ENCODE measurements around the gene HELT.

Gene HELT

GRCh38 chr4:185003596-185004351 lies 14.5 kb upstream of the HELT start:
- DNase-seq (ENCODE audit: low read depth) = no peak
- no peak overlapping the region for H3K4me3 ChIP-seq (ENCODE audit: control insufficient read depth, low read depth, low read length)
- no peak for TF ChIP-seq CTCF (IDR thresholded peaks at IDR 0.05; ENCODE audit: control insufficient read depth, insufficient read depth, low read depth, low read length, missing control alignments)

GRCh38 chr4:185004562-185005218 lies 13.6 kb upstream of the HELT start:
- TF ChIP-seq CTCF (IDR thresholded peaks at IDR 0.05; ENCODE audit: control insufficient read depth, insufficient read depth, low read depth, low read length, missing control alignments) = no peak
- no peak for DNase-seq (ENCODE audit: low read depth)
- H3K4me3 ChIP-seq (ENCODE audit: control insufficient read depth, low read depth, low read length) = no peak overlapping the region

- H3K4me3 ChIP-seq (ENCODE audit: control insufficient read depth, low read depth, low read length) = no peak overlapping the region
- peak; percentile 97 for TF ChIP-seq CTCF (IDR thresholded peaks at IDR 0.05; ENCODE audit: control insufficient read depth, insufficient read depth, low read depth, low read length, missing control alignments)
- peak; percentile 4 for DNase-seq (ENCODE audit: low read depth)
Observed at GRCh38 chr4:185005219-185005819, 13.0 kb upstream of the HELT start.

- TF ChIP-seq CTCF (IDR thresholded peaks at IDR 0.05; ENCODE audit: control insufficient read depth, insufficient read depth, low read depth, low read length, missing control alignments) = peak; percentile 32
- no peak for DNase-seq (ENCODE audit: low read depth)
- no peak overlapping the region for H3K4me3 ChIP-seq (ENCODE audit: control insufficient read depth, low read depth, low read length)
Observed at GRCh38 chr4:185011408-185011807, 6.9 kb upstream of the HELT start.

- no peak overlapping the region for H3K4me3 ChIP-seq (ENCODE audit: control insufficient read depth, low read depth, low read length)
- no peak for DNase-seq (ENCODE audit: low read depth)
- TF ChIP-seq CTCF (IDR thresholded peaks at IDR 0.05; ENCODE audit: control insufficient read depth, insufficient read depth, low read depth, low read length, missing control alignments) = no peak
Observed at GRCh38 chr4:185013417-185014125, 4.7 kb upstream of the HELT start.

GRCh38 chr4:185015108-185015507 lies 3.2 kb upstream of the HELT start:
- H3K4me3 ChIP-seq (ENCODE audit: control insufficient read depth, low read depth, low read length) = no peak overlapping the region
- DNase-seq (ENCODE audit: low read depth) = no peak
- peak; percentile 23 for TF ChIP-seq CTCF (IDR thresholded peaks at IDR 0.05; ENCODE audit: control insufficient read depth, insufficient read depth, low read depth, low read length, missing control alignments)

All from AG09309 (cell line).